Right lobe of liver (tissue), 4 donors: ENCODE results near the gene SCGB1A1.

Source experiments
- POLR2A ChIP-seq: fragments of 450-650 bp; IDR thresholded peaks from one replicate; pipeline ENCODE4 v1.6.1; 2017; ENCODE audit warnings: antibody characterized with exemption, mild to moderate bottlenecking
- TF ChIP-seq, protein P1 (sequence below), 4 donors: fragments of 200-600 bp in 3 of 4; fragments of 450-650 bp in 1 of 4; IDR thresholded peaks; one replicate each; pipeline versions ENCODE4 v1.5.1 to v1.8.0; 2016 to 2022; ENCODE audit warnings: antibody characterized with exemption in 4 of 4, mild to moderate bottlenecking in 2 of 4
- donor health status: DM: no; HTN: no; CAD: no.
- donor health status: DM: no; HTN: no; CAD: no.
- donor health status: DM: no; HTN: yes; CAD: no.

DNA sequence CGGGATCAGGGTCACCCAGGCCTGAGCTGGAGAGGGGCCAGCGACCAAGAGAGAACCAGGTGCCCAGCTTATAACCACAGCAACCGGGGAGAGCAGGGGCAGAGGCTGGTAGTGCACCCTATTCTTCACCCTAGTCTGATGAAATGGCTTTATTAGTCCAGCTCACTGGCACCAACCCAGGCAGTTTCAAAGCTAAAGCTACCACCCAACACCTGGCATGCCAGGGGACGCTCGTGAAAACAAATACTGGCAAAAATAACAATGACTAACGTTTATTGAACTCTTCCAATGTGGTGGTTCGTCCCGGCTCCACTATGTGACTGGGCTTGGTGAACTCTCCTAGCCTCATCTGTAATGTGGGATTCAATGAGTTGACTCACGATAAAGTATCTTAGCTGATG lies 30.6 kb downstream of the SCGB1A1 start:
- TF ChIP-seq, protein P1, sequence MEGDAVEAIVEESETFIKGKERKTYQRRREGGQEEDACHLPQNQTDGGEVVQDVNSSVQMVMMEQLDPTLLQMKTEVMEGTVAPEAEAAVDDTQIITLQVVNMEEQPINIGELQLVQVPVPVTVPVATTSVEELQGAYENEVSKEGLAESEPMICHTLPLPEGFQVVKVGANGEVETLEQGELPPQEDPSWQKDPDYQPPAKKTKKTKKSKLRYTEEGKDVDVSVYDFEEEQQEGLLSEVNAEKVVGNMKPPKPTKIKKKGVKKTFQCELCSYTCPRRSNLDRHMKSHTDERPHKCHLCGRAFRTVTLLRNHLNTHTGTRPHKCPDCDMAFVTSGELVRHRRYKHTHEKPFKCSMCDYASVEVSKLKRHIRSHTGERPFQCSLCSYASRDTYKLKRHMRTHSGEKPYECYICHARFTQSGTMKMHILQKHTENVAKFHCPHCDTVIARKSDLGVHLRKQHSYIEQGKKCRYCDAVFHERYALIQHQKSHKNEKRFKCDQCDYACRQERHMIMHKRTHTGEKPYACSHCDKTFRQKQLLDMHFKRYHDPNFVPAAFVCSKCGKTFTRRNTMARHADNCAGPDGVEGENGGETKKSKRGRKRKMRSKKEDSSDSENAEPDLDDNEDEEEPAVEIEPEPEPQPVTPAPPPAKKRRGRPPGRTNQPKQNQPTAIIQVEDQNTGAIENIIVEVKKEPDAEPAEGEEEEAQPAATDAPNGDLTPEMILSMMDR (IDR thresholded peaks at IDR 0.05) = peak in 2 of 4 donors; percentile 17 to 57
- TF ChIP-seq POLR2A = no peak
